ENCODE measurements around the gene MGLL.

DNA sequence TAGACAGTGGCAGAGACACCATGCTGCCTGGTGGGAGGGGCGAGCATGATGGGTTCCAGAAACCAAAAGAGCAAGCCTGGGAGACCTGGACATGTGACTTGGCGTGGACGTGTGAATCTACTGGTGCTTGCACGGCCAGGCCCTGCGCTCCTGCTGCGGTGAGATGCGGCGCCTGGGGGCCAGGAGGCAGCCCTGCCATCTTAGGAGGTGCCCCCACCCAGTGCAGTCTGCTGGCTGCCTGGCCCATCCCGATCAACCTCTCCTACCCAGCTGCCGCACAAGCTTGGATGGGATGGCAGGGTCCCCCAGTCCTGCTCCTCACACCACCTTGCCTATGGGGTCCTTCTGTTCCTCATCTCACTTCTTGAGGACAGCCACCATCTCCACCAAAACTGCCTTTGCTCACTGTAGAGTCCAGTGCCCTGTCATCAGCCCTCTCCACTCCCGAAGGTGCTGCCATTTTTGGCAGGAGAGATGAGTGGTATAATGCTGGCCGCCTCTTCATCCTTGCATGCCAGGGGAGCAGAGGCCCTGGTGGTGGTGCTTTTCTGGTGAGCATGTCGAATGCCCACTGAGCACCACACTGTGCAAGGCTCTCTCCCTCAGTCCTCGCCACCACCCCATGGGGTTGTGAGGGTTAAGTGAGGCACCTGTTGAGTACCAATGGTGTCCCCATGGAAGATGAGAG lies 152.6 kb downstream of the MGLL start:
- TF ChIP-seq, protein P1, sequence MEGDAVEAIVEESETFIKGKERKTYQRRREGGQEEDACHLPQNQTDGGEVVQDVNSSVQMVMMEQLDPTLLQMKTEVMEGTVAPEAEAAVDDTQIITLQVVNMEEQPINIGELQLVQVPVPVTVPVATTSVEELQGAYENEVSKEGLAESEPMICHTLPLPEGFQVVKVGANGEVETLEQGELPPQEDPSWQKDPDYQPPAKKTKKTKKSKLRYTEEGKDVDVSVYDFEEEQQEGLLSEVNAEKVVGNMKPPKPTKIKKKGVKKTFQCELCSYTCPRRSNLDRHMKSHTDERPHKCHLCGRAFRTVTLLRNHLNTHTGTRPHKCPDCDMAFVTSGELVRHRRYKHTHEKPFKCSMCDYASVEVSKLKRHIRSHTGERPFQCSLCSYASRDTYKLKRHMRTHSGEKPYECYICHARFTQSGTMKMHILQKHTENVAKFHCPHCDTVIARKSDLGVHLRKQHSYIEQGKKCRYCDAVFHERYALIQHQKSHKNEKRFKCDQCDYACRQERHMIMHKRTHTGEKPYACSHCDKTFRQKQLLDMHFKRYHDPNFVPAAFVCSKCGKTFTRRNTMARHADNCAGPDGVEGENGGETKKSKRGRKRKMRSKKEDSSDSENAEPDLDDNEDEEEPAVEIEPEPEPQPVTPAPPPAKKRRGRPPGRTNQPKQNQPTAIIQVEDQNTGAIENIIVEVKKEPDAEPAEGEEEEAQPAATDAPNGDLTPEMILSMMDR (IDR thresholded peaks at IDR 0.05): no peak
- TF ChIP-seq POLR2A (IDR thresholded peaks at IDR 0.05): no peak

Data from right lobe of liver (tissue), 4 donors.